ENCODE data around the gene MAGED1. TPM values are rescaled to one million over a fixed set of nuclear protein-coding genes. Genes with fewer than 3 reads are reported as not detected.

Gene MAGED1
- 100 to 1,000 TPM; 305 to 356 (median 318) TPM for polyA plus RNA-seq (ENCODE audit: insufficient read length in 3 of 3)
- long read RNA-seq, donor 1, transcript MAGED1-201 (13 exons, 2,747 nt) = major isoform, 32 of 215 reads
- long read RNA-seq, donor 1, transcript MAGED1-204 (13 exons, 2,701 nt) = minor isoform, 5 of 215 reads
- long read RNA-seq, donor 1, partial matches to known transcripts = 178 of 215 reads
- long read RNA-seq, donor 1, other reads (novel, unspliced or antisense) = 0 of 215 reads
- long read RNA-seq, donor 2, transcript MAGED1-201 (13 exons, 2,747 nt) = major isoform, 48 of 354 reads
- long read RNA-seq, donor 2, partial matches to known transcripts = 303 of 354 reads
- long read RNA-seq, donor 2, other reads (novel, unspliced or antisense) = 0 of 354 reads
- long read RNA-seq, donor 3, transcript MAGED1-204 (13 exons, 2,701 nt) = minor isoform, 6 of 297 reads
- long read RNA-seq, donor 3, transcript MAGED1-201 (13 exons, 2,747 nt) = major isoform, 36 of 297 reads
- long read RNA-seq, donor 3, partial matches to known transcripts = 254 of 297 reads
- long read RNA-seq, donor 3, other reads (novel, unspliced or antisense) = 0 of 297 reads
- long read RNA-seq, donor 4, transcript MAGED1-201 (13 exons, 2,747 nt) = major isoform, 48 of 292 reads
- long read RNA-seq, donor 4, transcript MAGED1-204 (13 exons, 2,701 nt) = minor isoform, 5 of 292 reads
- long read RNA-seq, donor 4, partial matches to known transcripts = 234 of 292 reads
- long read RNA-seq, donor 4, other reads (novel, unspliced or antisense) = 0 of 292 reads
- long read RNA-seq, donor 5, transcript MAGED1-201 (13 exons, 2,747 nt) = major isoform, 19 of 149 reads
- long read RNA-seq, donor 5, partial matches to known transcripts = 126 of 149 reads
- long read RNA-seq, donor 5, other reads (novel, unspliced or antisense) = 0 of 149 reads
- long read RNA-seq, donor 6, transcript MAGED1-201 (13 exons, 2,747 nt) = major isoform, 44 of 177 reads
- long read RNA-seq, donor 6, partial matches to known transcripts = 128 of 177 reads
- long read RNA-seq, donor 6, other reads (novel, unspliced or antisense) = 0 of 177 reads
- long read RNA-seq, donor 7, transcript MAGED1-201 (13 exons, 2,747 nt) = major isoform, 38 of 406 reads
- long read RNA-seq, donor 7, transcript MAGED1-204 (13 exons, 2,701 nt) = minor isoform, 9 of 406 reads
- long read RNA-seq, donor 7, partial matches to known transcripts = 359 of 406 reads
- long read RNA-seq, donor 7, other reads (novel, unspliced or antisense) = 0 of 406 reads
- long read RNA-seq, donor 8, transcript MAGED1-201 (13 exons, 2,747 nt) = major isoform, 31 of 311 reads
- long read RNA-seq, donor 8, partial matches to known transcripts = 279 of 311 reads
- long read RNA-seq, donor 8, other reads (novel, unspliced or antisense) = 0 of 311 reads
- long read RNA-seq, donor 9, transcript MAGED1-204 (13 exons, 2,701 nt) = minor isoform, 10 of 324 reads
- long read RNA-seq, donor 9, transcript MAGED1-201 (13 exons, 2,747 nt) = major isoform, 47 of 324 reads
- long read RNA-seq, donor 9, partial matches to known transcripts = 263 of 324 reads
- long read RNA-seq, donor 9, other reads (novel, unspliced or antisense) = 0 of 324 reads
- long read RNA-seq, donor 10, transcript MAGED1-201 (13 exons, 2,747 nt) = major isoform, 27 of 332 reads
- long read RNA-seq, donor 10, transcript MAGED1-204 (13 exons, 2,701 nt) = minor isoform, 5 of 332 reads
- long read RNA-seq, donor 10, partial matches to known transcripts = 299 of 332 reads
- long read RNA-seq, donor 10, other reads (novel, unspliced or antisense) = 0 of 332 reads
- long read RNA-seq, donor 11, transcript MAGED1-201 (13 exons, 2,747 nt) = major isoform, 28 of 225 reads
- long read RNA-seq, donor 11, partial matches to known transcripts = 192 of 225 reads
- long read RNA-seq, donor 11, other reads (novel, unspliced or antisense) = 0 of 225 reads
- long read RNA-seq, donor 12, transcript MAGED1-204 (13 exons, 2,701 nt) = minor isoform, 6 of 407 reads
- long read RNA-seq, donor 12, transcript MAGED1-201 (13 exons, 2,747 nt) = major isoform, 65 of 407 reads
- long read RNA-seq, donor 12, partial matches to known transcripts = 330 of 407 reads
- long read RNA-seq, donor 12, other reads (novel, unspliced or antisense) = 5 of 407 reads
- long read RNA-seq, donor 13, transcript MAGED1-201 (13 exons, 2,747 nt) = major isoform, 11 of 236 reads
- long read RNA-seq, donor 13, transcript MAGED1-204 (13 exons, 2,701 nt) = minor isoform, 5 of 236 reads
- long read RNA-seq, donor 13, partial matches to known transcripts = 219 of 236 reads
- long read RNA-seq, donor 13, other reads (novel, unspliced or antisense) = 0 of 236 reads
- long read RNA-seq, donor 14, transcript MAGED1-201 (13 exons, 2,747 nt) = major isoform, 61 of 672 reads
- long read RNA-seq, donor 14, partial matches to known transcripts = 606 of 672 reads
- long read RNA-seq, donor 14, other reads (novel, unspliced or antisense) = 0 of 672 reads
- long read RNA-seq, donor 15, transcript MAGED1-201 (13 exons, 2,747 nt) = major isoform, 63 of 303 reads
- long read RNA-seq, donor 15, partial matches to known transcripts = 235 of 303 reads
- long read RNA-seq, donor 15, other reads (novel, unspliced or antisense) = 0 of 303 reads
- long read RNA-seq, donor 16, transcript MAGED1-201 (13 exons, 2,747 nt) = major isoform, 43 of 386 reads
- long read RNA-seq, donor 16, partial matches to known transcripts = 339 of 386 reads
- long read RNA-seq, donor 16, other reads (novel, unspliced or antisense) = 0 of 386 reads

GRCh38 chrX:51892921-51893745 is at the start of gene MAGED1:
MAGED1 (plus strand) TSS chrX:51893623; CDS start chrX:51894305, 682 bp downstream.
- DNase-seq = peak; percentile 94

GRCh38 chrX:51847463-51847862 is 46.0 kb upstream of the MAGED1 start:
- no peak for DNase-seq

GRCh38 chrX:51851507-51852085 is 41.8 kb upstream of the MAGED1 start:
- no peak for DNase-seq

GRCh38 chrX:51852096-51852495 is 41.3 kb upstream of the MAGED1 start:
- DNase-seq = no peak

- no peak for DNase-seq
Measured at GRCh38 chrX:51852621-51853020, 40.8 kb upstream of the MAGED1 start.

- DNase-seq = no peak
Measured at GRCh38 chrX:51853251-51853650, 40.2 kb upstream of the MAGED1 start.

GRCh38 chrX:51855698-51856097 is 37.7 kb upstream of the MAGED1 start:
- DNase-seq = no peak

- DNase-seq = no peak
Measured at GRCh38 chrX:51857159-51857733, 36.2 kb upstream of the MAGED1 start.

- peak; percentile 3 for DNase-seq
Measured at GRCh38 chrX:51860679-51861078, 32.7 kb upstream of the MAGED1 start.

GRCh38 chrX:51862920-51863319 is 30.5 kb upstream of the MAGED1 start:
- DNase-seq = no peak

GRCh38 chrX:51866210-51866609 is 27.2 kb upstream of the MAGED1 start:
- DNase-seq = no peak

- DNase-seq = no peak
Measured at GRCh38 chrX:51867626-51868025, 25.8 kb upstream of the MAGED1 start.

- no peak for DNase-seq
Measured at GRCh38 chrX:51870354-51870753, 23.1 kb upstream of the MAGED1 start.

GRCh38 chrX:51874123-51874522 is 19.3 kb upstream of the MAGED1 start:
- no peak for DNase-seq

- DNase-seq = no peak
Measured at GRCh38 chrX:51876441-51876840, 17.0 kb upstream of the MAGED1 start.

- no peak for DNase-seq
Measured at GRCh38 chrX:51878056-51878455, 15.4 kb upstream of the MAGED1 start.

- DNase-seq = no peak
Measured at GRCh38 chrX:51889851-51890250, 3.6 kb upstream of the MAGED1 start.
